ENCODE data around the gene PKP1. TPM values are rescaled to one million over a fixed set of nuclear protein-coding genes. Genes with fewer than 3 reads are reported as not detected.

The PKP1 gene
- polyA plus RNA-seq, 3 donors: not detected

DNA sequence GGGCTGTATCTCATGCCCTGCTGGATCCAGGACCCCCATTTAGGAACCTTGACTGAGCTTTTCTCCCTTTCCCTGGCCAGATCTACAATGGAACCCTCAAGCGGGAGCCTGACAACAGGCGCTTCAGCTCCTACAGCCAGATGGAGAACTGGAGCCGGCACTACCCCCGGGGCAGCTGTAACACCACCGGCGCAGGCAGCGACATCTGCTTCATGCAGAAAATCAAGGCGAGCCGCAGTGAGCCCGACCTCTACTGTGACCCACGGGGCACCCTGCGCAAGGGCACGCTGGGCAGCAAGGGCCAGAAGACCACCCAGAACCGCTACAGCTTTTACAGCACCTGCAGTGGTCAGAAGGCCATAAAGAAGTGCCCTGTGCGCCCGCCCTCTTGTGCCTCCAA is 29.8 kb downstream of the PKP1 start:
- H3K27me3 ChIP-seq (ENCODE audit: control insufficient read depth in 2 of 2, insufficient read depth in 2 of 2, low read length in 2 of 2): peaks cover 0 to 16% of the 10 kb centered on the region in 2 donors
- no peak overlapping the region for H3K9ac ChIP-seq (ENCODE audit: insufficient read depth, low read length, poor library complexity, severe bottlenecking)
- H3K4me3 Mint-ChIP-seq: no peak overlapping the region
- H4K20me1 ChIP-seq (ENCODE audit: insufficient read depth, low read length): no peaks in the 10 kb centered on the region
- no peaks in the 10 kb centered on the region for H3K36me3 Mint-ChIP-seq
- no peaks in the 10 kb centered on the region for H3K4me1 Mint-ChIP-seq
- no peaks in the 10 kb centered on the region for H3K9me3 ChIP-seq (replicated peaks in 1 of 2; ENCODE audit: control insufficient read depth in 1 of 2, insufficient read depth in 1 of 2, low read length in 2 of 2)
- peaks cover 9 to 30% (median 18%) of the 10 kb centered on the region in 3 donors for H3K27me3 Mint-ChIP-seq (ENCODE audit: low read depth in 3 of 3)
- no peaks in the 10 kb centered on the region for H3K4me1 ChIP-seq (ENCODE audit: control insufficient read depth in 1 of 2, insufficient read depth in 2 of 2, low read length in 2 of 2)
- H3K9me3 Mint-ChIP-seq: peaks cover 0 to 2% (median 0%) of the 10 kb centered on the region in 7 donors
- H3K27ac ChIP-seq (ENCODE audit: low read depth in 1 of 2, low read length in 2 of 2): no peak overlapping the region
- no peak overlapping the region for H3K4me2 ChIP-seq (replicated peaks; ENCODE audit: extremely low read depth, low read length, poor library complexity, severe bottlenecking)
- no peak for DNase-seq
- H3K36me3 ChIP-seq (replicated peaks in 1 of 2; ENCODE audit: control insufficient read depth in 1 of 2, insufficient read depth in 2 of 2, low read length in 2 of 2): no peaks in the 10 kb centered on the region
- H3K27ac Mint-ChIP-seq: no peak overlapping the region
- no peak overlapping the region for H3K4me3 ChIP-seq (replicated peaks in 1 of 3; ENCODE audit: low read depth in 2 of 3, low read length in 3 of 3)
- H2AFZ ChIP-seq (ENCODE audit: insufficient read depth, low read depth, low read length, poor library complexity, severe bottlenecking): no peak overlapping the region
- TF ChIP-seq, protein P1, sequence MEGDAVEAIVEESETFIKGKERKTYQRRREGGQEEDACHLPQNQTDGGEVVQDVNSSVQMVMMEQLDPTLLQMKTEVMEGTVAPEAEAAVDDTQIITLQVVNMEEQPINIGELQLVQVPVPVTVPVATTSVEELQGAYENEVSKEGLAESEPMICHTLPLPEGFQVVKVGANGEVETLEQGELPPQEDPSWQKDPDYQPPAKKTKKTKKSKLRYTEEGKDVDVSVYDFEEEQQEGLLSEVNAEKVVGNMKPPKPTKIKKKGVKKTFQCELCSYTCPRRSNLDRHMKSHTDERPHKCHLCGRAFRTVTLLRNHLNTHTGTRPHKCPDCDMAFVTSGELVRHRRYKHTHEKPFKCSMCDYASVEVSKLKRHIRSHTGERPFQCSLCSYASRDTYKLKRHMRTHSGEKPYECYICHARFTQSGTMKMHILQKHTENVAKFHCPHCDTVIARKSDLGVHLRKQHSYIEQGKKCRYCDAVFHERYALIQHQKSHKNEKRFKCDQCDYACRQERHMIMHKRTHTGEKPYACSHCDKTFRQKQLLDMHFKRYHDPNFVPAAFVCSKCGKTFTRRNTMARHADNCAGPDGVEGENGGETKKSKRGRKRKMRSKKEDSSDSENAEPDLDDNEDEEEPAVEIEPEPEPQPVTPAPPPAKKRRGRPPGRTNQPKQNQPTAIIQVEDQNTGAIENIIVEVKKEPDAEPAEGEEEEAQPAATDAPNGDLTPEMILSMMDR (IDR thresholded peaks at IDR 0.05): no peak
- WGBS (ENCODE audit: insufficient coverage): 96% methylated on average over 15 of the region's 16 CpGs
- H3K79me2 ChIP-seq (ENCODE audit: insufficient read depth, low read length): no peaks in the 10 kb centered on the region
- intact Hi-C loops (cut with micrococcal nuclease): no loop called here

DNA sequence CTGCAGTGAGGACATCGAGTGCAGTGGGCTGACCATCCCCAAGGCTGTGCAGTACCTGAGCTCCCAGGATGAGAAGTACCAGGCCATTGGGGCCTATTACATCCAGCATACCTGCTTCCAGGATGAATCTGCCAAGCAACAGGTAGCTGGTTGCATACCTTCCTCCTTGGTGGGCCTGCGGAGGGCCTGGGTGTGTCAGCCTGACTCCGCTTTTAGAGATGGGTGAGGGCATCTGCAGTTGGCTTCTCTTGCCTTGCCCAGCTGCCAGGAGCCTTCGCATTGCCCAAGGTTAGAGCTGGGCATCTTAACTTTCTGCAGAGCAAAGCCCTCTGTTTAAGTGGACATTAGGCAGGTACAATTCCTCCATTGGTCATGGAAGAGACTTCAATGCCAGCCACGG is 33.2 kb downstream of the PKP1 start:
- H3K4me1 ChIP-seq (ENCODE audit: control insufficient read depth in 1 of 2, insufficient read depth in 2 of 2, low read length in 2 of 2): no peaks in the 10 kb centered on the region
- H3K27ac ChIP-seq (ENCODE audit: low read depth in 1 of 2, low read length in 2 of 2): no peak overlapping the region
- no peak overlapping the region for H3K4me3 ChIP-seq (replicated peaks in 1 of 3; ENCODE audit: low read depth in 2 of 3, low read length in 3 of 3)
- WGBS (ENCODE audit: insufficient coverage): 92% methylated on average over 4 of the region's 5 CpGs
- peaks cover 1 to 6% (median 4%) of the 10 kb centered on the region in 3 donors for H3K27me3 Mint-ChIP-seq (ENCODE audit: low read depth in 3 of 3)
- no peak overlapping the region for H3K4me2 ChIP-seq (replicated peaks; ENCODE audit: extremely low read depth, low read length, poor library complexity, severe bottlenecking)
- H3K4me3 Mint-ChIP-seq: no peak overlapping the region
- H3K9me3 ChIP-seq (replicated peaks in 1 of 2; ENCODE audit: control insufficient read depth in 1 of 2, insufficient read depth in 1 of 2, low read length in 2 of 2): no peaks in the 10 kb centered on the region
- TF ChIP-seq, protein P1 (IDR thresholded peaks at IDR 0.05): no peak
- H3K79me2 ChIP-seq (ENCODE audit: insufficient read depth, low read length): no peaks in the 10 kb centered on the region
- H3K27ac Mint-ChIP-seq: no peak overlapping the region
- intact Hi-C loops (cut with micrococcal nuclease): no loop called here
- peaks cover 0 to 2% (median 0%) of the 10 kb centered on the region in 7 donors for H3K9me3 Mint-ChIP-seq
- H3K36me3 Mint-ChIP-seq: no peaks in the 10 kb centered on the region
- H2AFZ ChIP-seq (ENCODE audit: insufficient read depth, low read depth, low read length, poor library complexity, severe bottlenecking): no peak overlapping the region
- H3K36me3 ChIP-seq (replicated peaks in 1 of 2; ENCODE audit: control insufficient read depth in 1 of 2, insufficient read depth in 2 of 2, low read length in 2 of 2): no peaks in the 10 kb centered on the region
- H3K9ac ChIP-seq (ENCODE audit: insufficient read depth, low read length, poor library complexity, severe bottlenecking): no peak overlapping the region
- H3K4me1 Mint-ChIP-seq: no peaks in the 10 kb centered on the region
- DNase-seq: no peak
- no peaks in the 10 kb centered on the region for H3K27me3 ChIP-seq (ENCODE audit: control insufficient read depth in 2 of 2, insufficient read depth in 2 of 2, low read length in 2 of 2)
- no peaks in the 10 kb centered on the region for H4K20me1 ChIP-seq (ENCODE audit: insufficient read depth, low read length)

Measured in CD14-positive monocyte (primary cell).